HepG2 (cell line): ENCODE data around the gene PGM2. TPM values are rescaled to one million over a fixed set of nuclear protein-coding genes. Genes with fewer than 3 reads are reported as not detected.

ENCODE experiments used
- ATF6 ChIP-seq: sonication (generic); formaldehyde crosslinking; conservative IDR thresholded peaks from 2 replicates; pipeline ENCODE4 v1.4.0; 2020; ENCODE audit warnings: missing genetic modification reagents
- CENPT ChIP-seq: sonication (generic); formaldehyde crosslinking; IDR thresholded peaks from 2 replicates; pipeline ENCODE4 v1.8.0; 2022; ENCODE audit warnings: low read depth, mild to moderate bottlenecking, moderate library complexity, missing genetic modification reagents
- ESRRA ChIP-seq: sonication (generic); formaldehyde crosslinking; IDR thresholded peaks from 2 replicates; pipeline ENCODE4 v1.5.1; 2020; ENCODE audit warnings: mild to moderate bottlenecking, low read depth, missing genetic modification reagents
- JUN ChIP-seq: sonication (generic); formaldehyde crosslinking; IDR thresholded peaks from 2 replicates; pipeline ENCODE4 v1.4.0; 2020; ENCODE audit warnings: mild to moderate bottlenecking, missing genetic modification reagents
- MYNN ChIP-seq: sonication (generic); formaldehyde crosslinking; IDR thresholded peaks from 2 replicates; pipeline ENCODE4 v1.4.0; 2020; ENCODE audit warnings: mild to moderate bottlenecking, low read depth, missing genetic modification reagents
- NFATC3 ChIP-seq: sonication (generic); formaldehyde crosslinking; IDR thresholded peaks from 2 replicates; pipeline ENCODE4 v1.5.1; 2020; ENCODE audit warnings: mild to moderate bottlenecking, missing genetic modification reagents
- PREB ChIP-seq: sonication (generic); formaldehyde crosslinking; IDR thresholded peaks from 2 replicates; pipeline ENCODE4 v1.4.0; 2020; ENCODE audit warnings: missing genetic modification reagents
- RELA ChIP-seq: sonication (generic); formaldehyde crosslinking; IDR thresholded peaks from 2 replicates; pipeline ENCODE4 v1.4.0; 2020; ENCODE audit warnings: missing genetic modification reagents
- SCMH1 ChIP-seq: sonication (generic); formaldehyde crosslinking; IDR thresholded peaks from 2 replicates; pipeline ENCODE4 v1.9.0; 2021; ENCODE audit warnings: missing genetic modification reagents, mild to moderate bottlenecking, borderline replicate concordance
- SIX1 ChIP-seq: sonication (generic); formaldehyde crosslinking; IDR thresholded peaks from 2 replicates; pipeline ENCODE4 v1.4.0; 2020; ENCODE audit warnings: missing genetic modification reagents, borderline replicate concordance
- TFE3 ChIP-seq: IDR thresholded peaks from 2 replicates; pipeline ENCODE4 v1.6.1; 2016
- ZBED4 ChIP-seq: sonication (generic); formaldehyde crosslinking; IDR thresholded peaks from 2 replicates; pipeline ENCODE4 v1.4.0; 2020; ENCODE audit warnings: missing genetic modification reagents, borderline replicate concordance
- ZFY ChIP-seq: sonication (generic); formaldehyde crosslinking; IDR thresholded peaks from 2 replicates; pipeline ENCODE4 v1.4.0; 2020; ENCODE audit warnings: missing genetic modification reagents
- ZNF432 ChIP-seq: sonication (generic); formaldehyde crosslinking; IDR thresholded peaks from 2 replicates; pipeline ENCODE4 v1.5.0; 2020; ENCODE audit warnings: missing genetic modification reagents, mild to moderate bottlenecking, borderline replicate concordance
- ZNF562 ChIP-seq: sonication (generic); formaldehyde crosslinking; IDR thresholded peaks from 2 replicates; pipeline ENCODE4 v1.8.0; 2022; ENCODE audit warnings: missing genetic modification reagents, borderline replicate concordance
- ZNF605 ChIP-seq: sonication (generic); formaldehyde crosslinking; IDR thresholded peaks from 2 replicates; pipeline ENCODE4 v1.8.0; 2022; ENCODE audit warnings: mild to moderate bottlenecking, missing genetic modification reagents
- ZSCAN20 ChIP-seq: sonication (generic); formaldehyde crosslinking; IDR thresholded peaks from 2 replicates; pipeline ENCODE4 v1.4.0; 2020; ENCODE audit warnings: missing genetic modification reagents, mild to moderate bottlenecking, borderline replicate concordance
- polyA plus RNA-seq, 8 experiments: library from polyadenylated mRNA; depleted of rRNA in 3 of 8; stranded (reverse) in 7 of 8; unstranded in 1 of 8; fragments of >200 nt; fragmentation: Illumina TruSeq in 4 of 8; extraction: Trizol in 4 of 8; gene quantifications; 2 replicates each; pipeline versions ENCODE4 v1.2.1 to v1.2.3, GENCODE V29; 2011 to 2016; ENCODE audit warnings: low read depth in 4 of 8, missing spikeins in 1 of 8, mixed read lengths in 1 of 8; ENCODE audit not compliant: insufficient read depth in 1 of 8
- total RNA-seq, 5 experiments: library from RNA; depleted of rRNA; stranded (reverse); fragments of >200 nt; fragmentation: Illumina TruSeq; extraction: Trizol; gene quantifications; 2 replicates each; pipeline ENCODE4 v1.2.3, GENCODE V29; 2016; ENCODE audit warnings: low read depth in 1 of 5
- TF ChIP-seq, protein P1 (sequence below): sonication (generic); formaldehyde crosslinking; IDR thresholded peaks from 2 replicates; pipeline ENCODE4 v1.8.1; 2023; ENCODE audit warnings: mild to moderate bottlenecking, missing genetic modification reagents, borderline replicate concordance

PGM2 gene
- total and polyA plus RNA-seq, 2 of the 13 experiments (the other 11 are each of a cell fraction or from before 2014, with no cell fraction given): 14.6 to 36.9 TPM

DNA sequence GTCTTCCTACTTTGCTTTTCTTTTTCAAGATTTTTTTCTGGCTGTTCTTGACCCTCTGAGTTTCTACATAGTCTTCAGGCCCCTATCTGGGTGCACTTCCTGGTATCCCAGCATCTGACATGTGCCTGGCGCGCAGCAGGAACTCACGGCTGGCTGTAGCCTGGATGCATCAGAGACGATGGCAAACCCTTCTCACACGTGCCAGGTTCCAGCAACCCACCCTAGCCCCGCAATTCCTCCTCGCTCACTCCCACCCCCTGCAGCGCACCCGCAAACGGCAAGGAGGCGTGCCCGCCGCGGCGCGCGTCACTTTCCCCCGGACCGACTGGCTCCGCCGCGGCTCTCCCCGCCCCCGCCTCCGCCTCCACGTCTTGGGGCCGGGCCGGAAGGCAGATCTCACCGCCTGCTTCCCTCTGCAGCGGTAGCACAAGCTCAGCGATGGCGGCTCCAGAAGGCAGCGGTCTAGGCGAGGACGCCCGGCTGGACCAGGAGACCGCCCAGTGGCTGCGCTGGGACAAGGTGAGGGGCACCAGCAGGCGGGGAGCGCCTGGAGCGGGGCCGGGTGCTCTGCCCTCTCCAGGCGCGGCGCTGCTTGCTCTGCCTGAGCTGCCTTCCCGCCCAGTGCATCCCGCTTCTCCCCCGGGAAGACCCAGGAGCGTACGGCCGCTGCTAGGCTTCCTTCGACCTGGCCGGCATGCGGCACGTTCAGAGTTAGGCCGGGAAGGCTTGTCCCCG, at the start of gene PGM2 (continued):
- TF ChIP-seq ZSCAN20 (CRISPR knock-in tag) (peak; percentile 58; the same call in 1 of the 2 replicates), CENPT (no peak), SCMH1 (CRISPR knock-in tag) (no peak), RELA (CRISPR knock-in tag) (no peak), ZNF432 (CRISPR knock-in tag) (no peak), NFATC3 (CRISPR knock-in tag) (no peak), ZNF562 (no peak), ZFY (CRISPR knock-in tag) (peak; percentile 70; the same call in 1 of the 2 replicates), ESRRA (CRISPR knock-in tag) (no peak), ZBED4 (CRISPR knock-in tag) (no peak), MYNN (CRISPR knock-in tag) (no peak), ZNF605 (peak; percentile 48; the same call in 1 of the 2 replicates), SIX1 (CRISPR knock-in tag) (no peak), JUN (peak; percentile 16), TFE3 (CRISPR knock-in tag) (no peak; the same call in 1 of the 2 replicates), PREB (CRISPR knock-in tag) (no peak), ATF6 (CRISPR knock-in tag) (no peak)
- TF ChIP-seq, protein P1, sequence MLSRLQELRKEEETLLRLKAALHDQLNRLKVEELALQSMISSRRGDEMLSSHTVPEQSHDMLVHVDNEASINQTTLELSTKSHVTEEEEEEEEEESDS (CRISPR knock-in tag): no peak
